Cardiac muscle cell (in vitro differentiated cells and primary cell): ENCODE results near the gene CDC42EP5. TPM values are rescaled to one million over a fixed set of nuclear protein-coding genes. Genes with fewer than 3 reads are reported as not detected.
A peak's percentile ranks its signal among the peaks of the same experiment; 100 is the strongest.
"Not testable (repeated sequence)": the region's sequence is repeated elsewhere in the genome, so short reads cannot be mapped to it uniquely, and the experiment has no call there.

Experiments
- DNase-seq, 2 donors: peaks; one replicate each; pipeline versions ENCODE4 v3.0.0 to v3.0.0-alpha.2; 2010 to 2017; ENCODE audit warnings: low read depth in 1 of 2, low spot score in 1 of 2
- H3K27ac ChIP-seq: fragments of 200-600 bp; sonication (generic); 2 replicates; pipeline ENCODE4 v1.5.1; 2016
- H3K27me3 ChIP-seq: fragments of 200-600 bp; sonication (generic); 2 replicates; pipeline ENCODE4 v1.6.0; 2016; ENCODE audit warnings: control low read depth
- H3K36me3 ChIP-seq: fragments of 200-600 bp; sonication (generic); 2 replicates; pipeline ENCODE4 v1.5.1; 2016; ENCODE audit warnings: control low read depth
- H3K4me1 ChIP-seq: fragments of 200-600 bp; sonication (generic); 2 replicates; pipeline ENCODE4 v1.8.1; 2017; ENCODE audit warnings: low read depth, mild to moderate bottlenecking, mixed run types
- H3K4me3 ChIP-seq: fragments of 200-600 bp; sonication (generic); 2 replicates; pipeline ENCODE4 v1.5.1; 2016; ENCODE audit warnings: mild to moderate bottlenecking
- H3K9me3 ChIP-seq: fragments of 200-600 bp; sonication (generic); 2 replicates; pipeline ENCODE4 v1.5.1; 2017; ENCODE audit warnings: low read depth, mild to moderate bottlenecking, control low read depth
- CTCF ChIP-seq: IDR thresholded peaks from 2 replicates; pipeline ENCODE4 v1.5.1; 2012; ENCODE audit warnings: low read depth, mild to moderate bottlenecking, low read length
- polyA plus RNA-seq: library from polyadenylated mRNA; unstranded; fragments of >200 nt; fragmentation: Nextera tagmentation; extraction: Ambion mirVana; gene quantifications from 2 replicates; pipeline ENCODE4 v1.2.1, GENCODE V29; 2016
- total RNA-seq: library from RNA; depleted of rRNA; stranded (reverse); fragments of >200 nt; gene quantifications from 2 replicates; pipeline ENCODE4 v1.2.3, GENCODE V29; 2016

Gene CDC42EP5
- total and polyA plus RNA-seq, 2 experiments from 2014 or later: 28.2 to 46.6 TPM

DNA sequence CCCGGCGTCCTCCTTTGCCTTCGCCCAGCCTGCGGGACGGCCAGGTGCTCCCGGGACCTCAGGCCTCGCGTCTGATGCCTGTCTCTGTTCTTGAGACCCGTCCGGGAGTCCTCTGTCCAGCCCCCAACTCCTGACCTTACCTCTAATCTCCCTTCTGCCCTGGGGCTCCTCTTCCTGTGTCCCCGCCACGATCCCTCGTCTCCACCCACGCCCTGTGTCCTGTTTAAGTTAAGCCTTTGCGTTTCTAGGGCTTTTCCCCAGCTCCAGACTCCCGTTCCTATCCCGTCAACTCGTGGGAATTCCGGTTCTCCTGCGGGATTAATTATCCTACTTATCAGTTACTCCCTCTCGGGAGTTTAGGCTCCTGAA, 23.4 kb downstream of the CDC42EP5 start:
- no peak for TF ChIP-seq CTCF
- DNase-seq: peak in 1 of 2 donors; percentile 39
- peaks cover 13% of the 10 kb centered on the region for H3K4me1 ChIP-seq
- peak overlapping the region; percentile 86 for H3K27ac ChIP-seq
- no peaks in the 10 kb centered on the region for H3K27me3 ChIP-seq
- peak overlapping the region; percentile 63 for H3K4me3 ChIP-seq
- H3K9me3 ChIP-seq: no peaks in the 10 kb centered on the region
- H3K36me3 ChIP-seq: peaks cover 36% of the 10 kb centered on the region

DNA sequence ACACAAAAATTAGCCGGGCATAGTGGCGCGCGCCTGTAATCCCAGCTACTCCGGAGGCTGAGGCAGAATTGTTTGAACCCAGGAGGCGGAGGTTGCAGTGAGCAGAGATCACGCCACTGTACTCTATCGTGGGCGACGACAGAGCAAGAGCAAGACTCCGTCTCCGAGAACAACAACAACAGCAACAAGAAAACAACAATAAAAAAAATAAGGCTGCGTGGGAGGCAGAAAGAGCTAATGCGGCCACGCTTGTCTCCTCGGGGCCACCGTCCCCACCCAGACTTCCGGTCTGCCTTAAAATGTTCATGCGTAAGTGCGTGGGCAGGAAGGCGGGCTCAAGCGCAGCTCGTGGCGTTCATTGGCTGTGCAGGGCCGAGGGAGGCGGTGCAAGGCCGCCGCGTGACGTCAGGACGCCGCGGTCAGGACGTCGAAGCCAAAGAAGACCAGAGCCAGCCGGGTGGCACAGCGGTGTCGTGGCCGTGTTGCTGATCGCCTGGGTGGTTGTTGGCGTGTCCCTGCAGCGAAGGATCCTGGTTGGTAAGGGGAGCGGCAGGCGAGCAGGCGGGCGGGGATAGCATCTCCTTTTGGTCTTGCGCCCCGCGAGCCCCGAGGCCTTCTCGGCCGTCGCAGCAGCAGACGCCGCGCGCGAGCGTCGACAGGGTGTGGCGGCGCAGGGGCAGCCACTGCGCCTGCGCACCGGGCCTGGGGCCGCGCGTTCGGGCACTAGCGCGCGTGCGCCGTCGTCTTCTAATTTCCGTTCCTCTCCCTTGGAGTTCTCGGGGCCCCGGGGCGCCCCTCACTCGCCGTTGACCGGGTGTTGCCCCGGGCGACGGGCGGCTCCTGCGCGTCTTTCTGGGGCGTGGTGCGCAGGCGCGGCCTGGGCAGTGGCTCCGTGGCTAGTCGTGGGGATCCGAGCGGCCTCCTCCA, 24.1 kb downstream of the CDC42EP5 start, which contains the start of gene LENG8:
Gene LENG8, plus strand, starts transcription at position 426 of the 927 bp plus-strand sequence. CDS start 2,146 bp downstream, outside the sequence.
- Histone ChIP-seq H3K36me3 (peaks cover 30% of the 10 kb centered on the region), H3K9me3 (no peaks in the 10 kb centered on the region), H3K4me1 (peaks cover 13% of the 10 kb centered on the region), H3K4me3 (peak within 1 kb of the TSS; percentile 63), H3K27me3 (no peaks in the 10 kb centered on the region), H3K27ac (peak within 1 kb of the TSS; percentile 86)
- TF ChIP-seq CTCF: no peak
- DNase-seq: peak; percentile 97 to 99

DNA sequence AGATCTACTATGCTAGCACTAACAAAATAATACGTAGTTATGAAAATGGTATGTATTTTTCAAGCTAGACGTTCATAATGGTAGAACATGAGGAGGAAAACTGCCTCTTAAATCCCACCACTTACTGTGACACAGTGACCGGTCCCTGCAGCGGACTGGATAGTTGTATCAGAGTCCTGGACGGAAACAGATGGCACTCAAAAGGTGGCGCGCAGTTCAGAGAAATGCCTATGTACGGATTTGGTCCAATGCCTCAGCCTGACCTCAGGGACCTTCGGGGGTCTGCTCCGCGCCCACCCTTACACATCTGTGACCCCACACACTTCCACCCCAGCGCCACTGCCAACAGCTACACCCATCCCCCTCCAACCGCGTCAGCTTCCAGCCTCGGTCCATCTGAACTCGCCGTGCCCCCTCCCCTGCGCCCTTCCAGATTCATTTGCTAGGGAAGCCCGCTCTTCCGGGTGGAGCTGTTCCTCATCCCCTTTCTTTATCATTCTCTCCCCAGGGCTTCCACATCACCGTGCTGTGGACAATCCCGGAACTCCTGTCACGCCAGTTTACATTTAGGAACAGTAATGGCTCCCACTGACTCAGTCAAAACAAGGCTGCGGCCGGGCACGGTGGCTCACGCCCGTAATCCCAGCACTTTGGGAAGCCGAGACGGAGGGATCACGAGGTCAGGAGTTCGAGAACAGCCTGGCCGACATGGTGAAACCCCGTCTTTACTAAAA, 24.9 kb downstream of the CDC42EP5 start:
- Histone ChIP-seq H3K27ac (peak overlapping the region; percentile 86), H3K27me3 (no peaks in the 10 kb centered on the region), H3K4me3 (peak overlapping the region; percentile 63), H3K9me3 (no peaks in the 10 kb centered on the region), H3K36me3 (peaks cover 21% of the 10 kb centered on the region), H3K4me1 (peaks cover 13% of the 10 kb centered on the region)
- TF ChIP-seq CTCF: no peak
- DNase-seq: peak; percentile 69 to 72

- not testable (repeated sequence) for H3K27ac ChIP-seq, H3K9me3 ChIP-seq, H3K4me3 ChIP-seq, DNase-seq, H3K27me3 ChIP-seq, H3K36me3 ChIP-seq
- H3K4me1 ChIP-seq: peaks cover 13% of the 10 kb centered on the region
- TF ChIP-seq CTCF: peak; percentile 3
Measured at GRCh38 chr19:54446349-54446748, 26.7 kb downstream of the CDC42EP5 start.

DNA sequence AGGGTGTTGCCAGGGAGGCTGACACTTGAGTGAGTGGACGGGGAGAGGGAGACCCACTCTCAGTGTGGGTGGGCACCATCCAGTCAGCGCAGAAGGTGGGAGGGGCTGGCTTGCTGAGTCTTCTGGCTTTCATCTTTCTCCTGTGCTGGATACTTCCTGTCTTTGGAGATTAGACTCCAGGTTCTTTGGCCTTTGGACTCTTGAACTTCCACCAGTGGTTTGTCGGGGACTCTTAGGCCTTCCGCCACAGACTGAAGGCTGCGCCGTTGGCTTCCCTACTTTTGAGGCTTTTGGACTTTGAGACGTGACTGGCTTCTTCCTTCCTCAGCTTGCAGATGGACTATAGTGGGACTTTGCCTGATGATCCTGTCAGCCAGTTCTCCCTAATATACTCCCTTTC, 28.4 kb downstream of the CDC42EP5 start:
- Histone ChIP-seq H3K27me3 (no peaks in the 10 kb centered on the region), H3K36me3 (no peaks in the 10 kb centered on the region), H3K4me3 (no peak overlapping the region), H3K9me3 (no peaks in the 10 kb centered on the region), H3K27ac (no peak overlapping the region), H3K4me1 (peaks cover 6% of the 10 kb centered on the region)
- DNase-seq: no peak
- TF ChIP-seq CTCF: no peak
